Measurements from ENCODE around the gene OR13C8.

OR13C8 gene

GRCh38 chr9:104539275-104539674, 29.7 kb upstream of the OR13C8 start:
- Histone ChIP-seq H3K4ac (ENCODE audit: low read length) (no peak overlapping the region), H3K4me1 (ENCODE audit: control insufficient read depth in 2 of 2, insufficient read depth in 1 of 2, low read depth in 1 of 2, low read length in 2 of 2) (no peaks in the 10 kb centered on the region), H3K79me1 (ENCODE audit: low read depth, low read length) (no peaks in the 10 kb centered on the region), H2BK12ac (ENCODE audit: low read length) (no peak overlapping the region), H3K23ac (ENCODE audit: low read depth, low read length, poor library complexity) (no peak overlapping the region), H3K27ac (replicated peaks; ENCODE audit: low read length) (no peak overlapping the region), H3K4me3 (ENCODE audit: low read length in 2 of 2) (no peak overlapping the region), H4K8ac (ENCODE audit: low read depth, low read length) (no peak overlapping the region), H3K9ac (ENCODE audit: low read depth, low read length, poor library complexity) (no peak overlapping the region), H3K9me3 (replicated peaks in 1 of 2; ENCODE audit: control insufficient read depth in 2 of 2, insufficient read depth in 1 of 2, low read depth in 1 of 2, low read length in 2 of 2) (no peaks in the 10 kb centered on the region), H3K14ac (ENCODE audit: low read length) (no peak overlapping the region), H2AFZ (ENCODE audit: low read length) (no peak overlapping the region), H3K27me3 (ENCODE audit: control insufficient read depth in 3 of 3, insufficient read depth in 3 of 3, low read depth in 1 of 3, low read length in 3 of 3) (no peaks in the 10 kb centered on the region), H3K36me3 (replicated peaks in 1 of 2; ENCODE audit: control insufficient read depth in 2 of 2, insufficient read depth in 2 of 2, low read length in 2 of 2) (no peaks in the 10 kb centered on the region), H4K91ac (ENCODE audit: low read depth, low read length, poor library complexity) (no peak overlapping the region), H2BK15ac (ENCODE audit: low read length) (no peak overlapping the region), H3K18ac (ENCODE audit: low read length) (no peak overlapping the region), H3K4me2 (ENCODE audit: insufficient read depth, low read length, poor library complexity, severe bottlenecking) (no peak overlapping the region), H2BK120ac (ENCODE audit: low read depth, low read length) (no peak overlapping the region), H2AK5ac (ENCODE audit: low read depth, low read length) (no peak overlapping the region), H2BK5ac (ENCODE audit: low read length) (no peak overlapping the region)
- no peak for DNase-seq (ENCODE audit: low spot score)
- no CpG with 5 or more reads among the region's 1 CpG for WGBS, 2 donors (ENCODE audit: extremely low coverage in 2 of 2, insufficient read length in 2 of 2, insufficient replicate concordance in 1 of 2)

DNA sequence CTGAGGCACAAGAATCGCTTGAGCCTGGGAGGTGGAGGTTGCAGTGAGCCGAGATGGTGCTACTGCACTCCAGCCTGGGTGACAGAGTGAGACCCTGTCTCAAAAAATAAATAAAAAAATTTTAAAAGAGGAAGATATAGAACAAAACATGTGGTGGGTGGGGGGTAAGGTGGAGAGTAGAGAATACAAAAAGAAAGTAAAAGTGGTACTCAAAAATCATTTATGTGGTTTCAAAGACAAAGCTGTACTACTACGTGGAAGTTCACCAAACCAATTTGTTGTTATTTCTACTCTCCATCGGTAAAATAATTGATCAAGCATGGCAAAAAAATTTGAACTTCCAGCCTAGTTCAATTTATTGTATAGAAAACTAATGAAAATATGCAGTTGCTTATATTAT, 24.3 kb upstream of the OR13C8 start:
- H3K18ac ChIP-seq (ENCODE audit: low read length), result no peak overlapping the region
- DNase-seq (ENCODE audit: low spot score), result no peak

DNA sequence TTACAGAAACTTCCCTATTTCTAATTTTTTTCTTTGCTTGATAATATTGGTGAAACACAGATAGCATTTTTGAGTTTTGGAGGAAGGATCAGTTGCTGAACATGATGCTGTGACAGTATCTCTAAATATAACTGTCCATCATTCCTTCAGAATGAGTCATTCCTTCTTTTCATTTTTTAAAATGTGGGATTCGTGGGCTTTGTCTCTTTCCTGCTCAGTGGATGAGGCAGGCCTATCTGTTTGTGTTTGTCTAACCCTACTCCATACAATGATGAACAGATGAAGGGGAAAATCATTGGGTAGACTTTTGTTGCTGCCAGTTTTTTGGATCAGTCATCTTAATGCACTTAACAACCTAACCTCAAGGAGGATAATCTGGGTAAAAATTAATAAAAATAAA, 15.7 kb upstream of the OR13C8 start:
- Histone ChIP-seq H3K4me2 (ENCODE audit: insufficient read depth, low read length, poor library complexity, severe bottlenecking) (no peak overlapping the region), H2BK5ac (ENCODE audit: low read length) (no peak overlapping the region), H2BK12ac (ENCODE audit: low read length) (no peak overlapping the region), H4K91ac (ENCODE audit: low read depth, low read length, poor library complexity) (no peak overlapping the region), H3K23ac (ENCODE audit: low read depth, low read length, poor library complexity) (no peak overlapping the region), H4K8ac (ENCODE audit: low read depth, low read length) (no peak overlapping the region), H2BK120ac (ENCODE audit: low read depth, low read length) (no peak overlapping the region), H3K9me3 (replicated peaks in 1 of 2; ENCODE audit: control insufficient read depth in 2 of 2, insufficient read depth in 1 of 2, low read depth in 1 of 2, low read length in 2 of 2) (no peaks in the 10 kb centered on the region), H3K79me1 (ENCODE audit: low read depth, low read length) (no peaks in the 10 kb centered on the region), H3K27ac (replicated peaks; ENCODE audit: low read length) (no peak overlapping the region), H3K4ac (ENCODE audit: low read length) (no peak overlapping the region), H2AK5ac (ENCODE audit: low read depth, low read length) (no peak overlapping the region), H3K4me1 (ENCODE audit: control insufficient read depth in 2 of 2, insufficient read depth in 1 of 2, low read depth in 1 of 2, low read length in 2 of 2) (peaks cover 0 to 2% of the 10 kb centered on the region in 2 donors), H3K18ac (ENCODE audit: low read length) (no peak overlapping the region), H3K36me3 (replicated peaks in 1 of 2; ENCODE audit: control insufficient read depth in 2 of 2, insufficient read depth in 2 of 2, low read length in 2 of 2) (no peaks in the 10 kb centered on the region), H3K14ac (ENCODE audit: low read length) (no peak overlapping the region), H2AFZ (ENCODE audit: low read length) (no peak overlapping the region), H3K27me3 (ENCODE audit: control insufficient read depth in 3 of 3, insufficient read depth in 3 of 3, low read depth in 1 of 3, low read length in 3 of 3) (no peaks in the 10 kb centered on the region), H3K4me3 (ENCODE audit: low read length in 2 of 2) (no peak overlapping the region), H2BK15ac (ENCODE audit: low read length) (no peak overlapping the region), H3K9ac (ENCODE audit: low read depth, low read length, poor library complexity) (no peak overlapping the region)
- WGBS, 2 donors (ENCODE audit: extremely low coverage in 2 of 2, insufficient read length in 2 of 2, insufficient replicate concordance in 1 of 2), result no CpG with 5 or more reads among the region's 1 CpG
- no peak for DNase-seq (ENCODE audit: low spot score)

More for the DNA sequence above, 24.3 kb upstream of the OR13C8 start:
- no peak overlapping the region for H2AFZ ChIP-seq (ENCODE audit: low read length)
- H3K14ac ChIP-seq (ENCODE audit: low read length), result no peak overlapping the region
- no peak overlapping the region for H2BK120ac ChIP-seq (ENCODE audit: low read depth, low read length)
- H3K9ac ChIP-seq (ENCODE audit: low read depth, low read length, poor library complexity), result no peak overlapping the region
- H3K27ac ChIP-seq (replicated peaks; ENCODE audit: low read length), result no peak overlapping the region
- no peak overlapping the region for H3K4me2 ChIP-seq (ENCODE audit: insufficient read depth, low read length, poor library complexity, severe bottlenecking)
- no peak overlapping the region for H2AK5ac ChIP-seq (ENCODE audit: low read depth, low read length)
- no peaks in the 10 kb centered on the region for H3K79me1 ChIP-seq (ENCODE audit: low read depth, low read length)
- H3K4me3 ChIP-seq (ENCODE audit: low read length in 2 of 2), result no peak overlapping the region
- H3K27me3 ChIP-seq (ENCODE audit: control insufficient read depth in 3 of 3, insufficient read depth in 3 of 3, low read depth in 1 of 3, low read length in 3 of 3), result no peaks in the 10 kb centered on the region
- no peaks in the 10 kb centered on the region for H3K4me1 ChIP-seq (ENCODE audit: control insufficient read depth in 2 of 2, insufficient read depth in 1 of 2, low read depth in 1 of 2, low read length in 2 of 2)
- H3K23ac ChIP-seq (ENCODE audit: low read depth, low read length, poor library complexity), result no peak overlapping the region
- H3K4ac ChIP-seq (ENCODE audit: low read length), result no peak overlapping the region
- H2BK12ac ChIP-seq (ENCODE audit: low read length), result no peak overlapping the region
- no CpG with 5 or more reads among the region's 4 CpGs for WGBS, 2 donors (ENCODE audit: extremely low coverage in 2 of 2, insufficient read length in 2 of 2, insufficient replicate concordance in 1 of 2)
- H3K9me3 ChIP-seq (replicated peaks in 1 of 2; ENCODE audit: control insufficient read depth in 2 of 2, insufficient read depth in 1 of 2, low read depth in 1 of 2, low read length in 2 of 2), result no peaks in the 10 kb centered on the region
- no peak overlapping the region for H2BK15ac ChIP-seq (ENCODE audit: low read length)
- H4K91ac ChIP-seq (ENCODE audit: low read depth, low read length, poor library complexity), result no peak overlapping the region
- H4K8ac ChIP-seq (ENCODE audit: low read depth, low read length), result no peak overlapping the region
- no peaks in the 10 kb centered on the region for H3K36me3 ChIP-seq (replicated peaks in 1 of 2; ENCODE audit: control insufficient read depth in 2 of 2, insufficient read depth in 2 of 2, low read length in 2 of 2)
- H2BK5ac ChIP-seq (ENCODE audit: low read length), result no peak overlapping the region

GRCh38 chr9:104555521-104555920, 13.4 kb upstream of the OR13C8 start:
- WGBS, 2 donors (ENCODE audit: extremely low coverage in 2 of 2, insufficient read length in 2 of 2, insufficient replicate concordance in 1 of 2), result no CpG with 5 or more reads among the region's 1 CpG

More at GRCh38 chr9:104555521-104555920, 13.4 kb upstream of the OR13C8 start:
- Histone ChIP-seq H3K36me3 (replicated peaks in 1 of 2; ENCODE audit: control insufficient read depth in 2 of 2, insufficient read depth in 2 of 2, low read length in 2 of 2) (no peaks in the 10 kb centered on the region), H3K27me3 (ENCODE audit: control insufficient read depth in 3 of 3, insufficient read depth in 3 of 3, low read depth in 1 of 3, low read length in 3 of 3) (no peaks in the 10 kb centered on the region), H2AK5ac (ENCODE audit: low read depth, low read length) (no peak overlapping the region), H3K9me3 (replicated peaks in 1 of 2; ENCODE audit: control insufficient read depth in 2 of 2, insufficient read depth in 1 of 2, low read depth in 1 of 2, low read length in 2 of 2) (no peaks in the 10 kb centered on the region), H3K4ac (ENCODE audit: low read length) (no peak overlapping the region), H3K14ac (ENCODE audit: low read length) (no peak overlapping the region), H4K91ac (ENCODE audit: low read depth, low read length, poor library complexity) (no peak overlapping the region), H3K4me3 (ENCODE audit: low read length in 2 of 2) (no peak overlapping the region), H2BK15ac (ENCODE audit: low read length) (no peak overlapping the region), H2BK5ac (ENCODE audit: low read length) (no peak overlapping the region), H3K27ac (replicated peaks; ENCODE audit: low read length) (no peak overlapping the region), H2AFZ (ENCODE audit: low read length) (no peak overlapping the region), H2BK12ac (ENCODE audit: low read length) (no peak overlapping the region), H4K8ac (ENCODE audit: low read depth, low read length) (no peak overlapping the region), H3K18ac (ENCODE audit: low read length) (no peak overlapping the region), H3K9ac (ENCODE audit: low read depth, low read length, poor library complexity) (no peak overlapping the region), H2BK120ac (ENCODE audit: low read depth, low read length) (no peak overlapping the region), H3K4me1 (ENCODE audit: control insufficient read depth in 2 of 2, insufficient read depth in 1 of 2, low read depth in 1 of 2, low read length in 2 of 2) (peaks cover 0 to 2% of the 10 kb centered on the region in 2 donors), H3K79me1 (ENCODE audit: low read depth, low read length) (no peaks in the 10 kb centered on the region), H3K23ac (ENCODE audit: low read depth, low read length, poor library complexity) (no peak overlapping the region), H3K4me2 (ENCODE audit: insufficient read depth, low read length, poor library complexity, severe bottlenecking) (no peak overlapping the region)
- DNase-seq (ENCODE audit: low spot score), result no peak

All from neuronal stem cell (in vitro differentiated cells).